GM18505 (cell line): Measurements from ENCODE around the gene SSX4.
"Not testable (repeated sequence)": the region's sequence is repeated elsewhere in the genome, so short reads cannot be mapped to it uniquely, and the experiment has no call there.

Source experiments
- ATAC-seq: cut with Tn5 transposase; IDR thresholded peaks from one replicate; pipeline ENCODE4 v1.9.1; 2021; ENCODE audit not compliant: unreplicated experiment
- POLR2A ChIP-seq: IDR thresholded peaks from 4 replicates; pipeline ENCODE4 v1.6.1; 2011; ENCODE audit warnings: borderline replicate concordance; ENCODE audit not compliant: insufficient read depth, insufficient read length; ENCODE audit errors: extremely low read depth

Gene SSX4

GRCh38 chrX:48383239-48383638 is at the start of gene SSX4:
Gene SSX4, plus strand, starts transcription at chrX:48383539. Its CDS starts 515 bp downstream, at chrX:48384054.
- ATAC-seq = not testable (repeated sequence)

GRCh38 chrX:48346059-48346458 is 37.3 kb upstream of the SSX4 start:
- ATAC-seq = not testable (repeated sequence)

GRCh38 chrX:48356315-48357094 is 26.8 kb upstream of the SSX4 start, which contains the start of gene SSX3:
Gene SSX3, minus strand, starts transcription at chrX:48356703. Its CDS starts 1,454 bp downstream, at chrX:48355249.
- not testable (repeated sequence) for ATAC-seq

- ATAC-seq = no peak
- no peak for TF ChIP-seq POLR2A
Measured at GRCh38 chrX:48357681-48358080, 25.7 kb upstream of the SSX4 start.

- not testable (repeated sequence) for ATAC-seq
Measured at GRCh38 chrX:48359281-48359680, 24.1 kb upstream of the SSX4 start.

- not testable (repeated sequence) for ATAC-seq
Measured at GRCh38 chrX:48367717-48368408, 15.5 kb upstream of the SSX4 start.

GRCh38 chrX:48370408-48370807 is 12.9 kb upstream of the SSX4 start:
- ATAC-seq = not testable (repeated sequence)

GRCh38 chrX:48396931-48397330 is 13.6 kb downstream of the SSX4 start:
- not testable (repeated sequence) for ATAC-seq

GRCh38 chrX:48397825-48398224 is 14.5 kb downstream of the SSX4 start:
- not testable (repeated sequence) for ATAC-seq

- not testable (repeated sequence) for ATAC-seq
Measured at GRCh38 chrX:48411860-48412259, 28.5 kb downstream of the SSX4 start, which contains the start of gene SSX4B. Gene SSX4B, minus strand, starts transcription at chrX:48411960. Its CDS starts 588 bp downstream, at chrX:48411372.

GRCh38 chrX:48427027-48427716 is 43.8 kb downstream of the SSX4 start:
- not testable (repeated sequence) for ATAC-seq

- ATAC-seq = not testable (repeated sequence)
Measured at GRCh38 chrX:48429606-48430005, 46.3 kb downstream of the SSX4 start.

GRCh38 chrX:48430166-48430565 is 46.8 kb downstream of the SSX4 start:
- ATAC-seq = not testable (repeated sequence)

GRCh38 chrX:48433713-48434112 is 50.4 kb downstream of the SSX4 start:
- ATAC-seq = not testable (repeated sequence)
